PC-3 (cell line): ENCODE data around the gene DAPK3. TPM values are rescaled to one million over a fixed set of nuclear protein-coding genes. Genes with fewer than 3 reads are reported as not detected.
"Not testable (repeated sequence)": the region's sequence is repeated elsewhere in the genome, so short reads cannot be mapped to it uniquely, and the experiment has no call there.

ENCODE experiments used
- ATAC-seq: fragments of 200-7000 bp; cut with Tn5 transposase; 2 replicates; pipeline ENCODE4 v1.9.1; 2020; ENCODE audit warnings: mild to moderate bottlenecking, moderate library complexity
- BruUV-seq: library from RNA; stranded (reverse); fragments of 400-500 nt; replicated peaks from 2 replicates; lab custom pipeline; 2021; lab: Mats Ljungman, UMichigan
- CTCF ChIA-PET: fragments of 300-600 bp; sonication (Branson Sonifier 250); formaldehyde crosslinking; loops from one replicate; lab custom pipeline; 2022; ENCODE audit warnings: antibody characterized with exemption; lab: Charles Lee
- POLR2A ChIA-PET: fragments of 300-600 bp; sonication (Branson Sonifier 250); formaldehyde crosslinking; loops from one replicate; lab custom pipeline; 2022; ENCODE audit warnings: antibody characterized with exemption; ENCODE audit not compliant: unreplicated experiment; lab: Charles Lee
- DNase-seq: peaks from one replicate; pipeline ENCODE4 v3.0.0-alpha.2; 2015
- H2AFZ ChIP-seq: fragments of 300-600 bp; sonication (generic); 2 replicates; pipeline ENCODE4 v1.6.0; 2016; ENCODE audit warnings: antibody characterized with exemption, low read length
- H3F3A ChIP-seq: fragments of 300-600 bp; sonication (generic); one replicate; pipeline ENCODE4 v1.6.0; 2017; ENCODE audit warnings: antibody characterized with exemption, low read length, control low read depth, mild to moderate bottlenecking; ENCODE audit not compliant: unreplicated experiment
- H3K27ac ChIP-seq: fragments of 300-600 bp; sonication (generic); 2 replicates; pipeline ENCODE4 v1.5.1; 2016; ENCODE audit warnings: mild to moderate bottlenecking, low read length
- H3K27me3 ChIP-seq: fragments of 300-600 bp; sonication (generic); 2 replicates; pipeline ENCODE4 v1.6.1; 2016; ENCODE audit warnings: low read length, mixed read lengths
- H3K36me3 ChIP-seq: fragments of 300-600 bp; sonication (generic); 2 replicates; pipeline ENCODE4 v1.6.1; 2016; ENCODE audit warnings: low read depth, mixed run types, low read length, mixed read lengths
- H3K4me1 ChIP-seq: fragments of 300-600 bp; sonication (generic); 2 replicates; pipeline ENCODE4 v1.5.1; 2016; ENCODE audit warnings: low read length; ENCODE audit not compliant: insufficient read depth
- H3K4me2 ChIP-seq: fragments of 300-600 bp; sonication (generic); 2 replicates; pipeline ENCODE4 v1.6.0; 2016; ENCODE audit warnings: low read length
- H3K4me3 ChIP-seq: fragments of 300-600 bp; sonication (generic); 2 replicates; pipeline ENCODE4 v1.5.1; 2016; ENCODE audit warnings: mild to moderate bottlenecking, low read length, mixed read lengths
- H3K79me2 ChIP-seq: fragments of 300-600 bp; sonication (generic); 2 replicates; pipeline ENCODE4 v1.6.1; 2017; ENCODE audit warnings: low read length, mixed read lengths
- H3K9ac ChIP-seq: fragments of 300-600 bp; sonication (generic); 2 replicates; pipeline ENCODE4 v1.6.0; 2016; ENCODE audit warnings: mild to moderate bottlenecking, low read length
- H3K9me2 ChIP-seq: fragments of 300-600 bp; sonication (generic); replicated peaks from 2 replicates; pipeline ENCODE4 v1.6.1; 2016; ENCODE audit warnings: mixed run types, low read length, mixed read lengths
- H3K9me3 ChIP-seq: fragments of 300-600 bp; sonication (generic); 2 replicates; pipeline ENCODE4 v1.6.1; 2016; ENCODE audit warnings: low read length, mixed read lengths
- H4K20me1 ChIP-seq: fragments of 300-600 bp; sonication (generic); 2 replicates; pipeline ENCODE4 v1.6.1; 2016; ENCODE audit warnings: low read length, mixed read lengths
- EZH2 ChIP-seq: fragments of 300-600 bp; sonication (generic); IDR thresholded peaks from one replicate; pipeline ENCODE4 v1.6.1; 2017; ENCODE audit warnings: antibody characterized with exemption, mild to moderate bottlenecking, low read length; ENCODE audit not compliant: unreplicated experiment
- EZH2phosphoT487 ChIP-seq: fragments of 300-600 bp; sonication (generic); IDR thresholded peaks from 2 replicates; pipeline ENCODE4 v1.6.1; 2018; ENCODE audit warnings: mild to moderate bottlenecking, antibody characterized with exemption, low read length, borderline replicate concordance
- intact Hi-C: fragments of 100-400 bp; cut with micrococcal nuclease; formaldehyde crosslinking; loops from 2 replicates; pipeline ENCODE4 v1.9.0; 2023
- total RNA-seq: library from RNA; depleted of rRNA; stranded (reverse); fragments of >200 nt; gene quantifications from 2 replicates; pipeline ENCODE4 v1.2.3, GENCODE V29; 2014
- TF ChIP-seq, protein P1 (sequence below): fragments of 300-600 bp; sonication (generic); conservative IDR thresholded peaks from 2 replicates; pipeline ENCODE4 v1.5.1; 2017; ENCODE audit warnings: antibody characterized with exemption, low read depth, mild to moderate bottlenecking, low read length

DAPK3 gene
- total RNA-seq, 1 experiment from 2014 or later: 94.2 TPM

DNA sequence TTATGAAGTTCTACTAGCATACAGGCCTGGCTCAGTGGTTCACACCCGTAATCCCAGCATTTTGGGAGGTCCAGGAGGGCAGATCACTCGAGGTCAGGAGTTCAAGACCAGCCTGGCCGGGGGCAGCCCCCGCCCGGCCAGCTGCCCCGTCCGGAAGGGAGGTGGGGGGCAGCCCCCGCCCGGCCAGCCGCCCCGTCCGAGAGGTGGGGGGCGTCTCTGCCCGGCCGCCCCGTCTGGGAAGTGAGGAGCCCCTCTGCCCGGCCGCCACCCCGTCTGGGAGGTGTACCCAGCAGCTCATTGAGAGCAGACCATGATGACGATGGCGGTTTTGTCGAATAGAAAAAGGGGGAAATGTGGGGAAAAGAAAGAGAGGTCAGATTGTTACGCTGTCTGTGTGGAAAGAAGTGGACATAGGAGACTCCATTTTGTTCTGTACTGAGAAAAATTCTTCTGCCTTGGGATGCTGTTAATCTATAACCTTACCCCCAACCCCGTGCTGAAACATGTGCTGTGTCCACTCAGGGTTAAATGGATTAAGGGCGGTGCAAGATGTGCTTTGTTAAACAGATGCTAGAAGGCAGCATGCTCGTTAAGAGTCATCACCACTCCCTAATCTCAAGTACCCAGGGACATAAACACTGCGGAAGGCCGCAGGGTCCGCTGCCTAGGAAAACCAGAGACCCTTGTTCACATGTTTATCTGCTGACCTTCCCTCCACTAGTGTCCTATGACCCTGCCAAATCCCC lies 27.9 kb upstream of the DAPK3 start:
- H3K4me2 ChIP-seq, H3K79me2 ChIP-seq, H3K27ac ChIP-seq, H3K36me3 ChIP-seq, H3K9me2 ChIP-seq, H3K4me1 ChIP-seq, DNase-seq, H4K20me1 ChIP-seq, ATAC-seq, BruUV-seq, POLR2A ChIA-PET, H3K9me3 ChIP-seq, H3F3A ChIP-seq, H3K9ac ChIP-seq, H3K4me3 ChIP-seq, H3K27me3 ChIP-seq, H2AFZ ChIP-seq, intact Hi-C loops, CTCF ChIA-PET: not testable (repeated sequence)

DNA sequence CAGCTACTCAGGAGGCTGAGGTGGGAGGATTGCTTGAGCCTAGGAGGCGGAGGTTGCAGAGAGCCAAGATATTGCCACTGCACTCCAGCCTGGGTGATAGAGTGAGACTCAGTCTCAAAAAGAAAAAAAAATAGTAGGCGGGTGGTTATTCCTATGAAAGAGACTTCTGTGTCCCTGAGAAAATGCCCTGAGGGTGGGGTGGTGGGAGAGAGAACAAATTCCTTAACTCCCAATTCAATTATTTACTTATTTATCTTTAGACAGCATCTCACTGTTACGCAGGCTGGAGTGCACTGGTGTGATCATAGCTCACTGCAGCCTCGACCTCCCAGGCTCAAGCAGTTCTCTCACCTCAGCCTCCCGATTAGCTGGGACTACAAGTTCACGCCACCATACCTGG lies 24.7 kb upstream of the DAPK3 start:
- TF ChIP-seq EZH2phosphoT487: no peak
- TF ChIP-seq, protein P1, sequence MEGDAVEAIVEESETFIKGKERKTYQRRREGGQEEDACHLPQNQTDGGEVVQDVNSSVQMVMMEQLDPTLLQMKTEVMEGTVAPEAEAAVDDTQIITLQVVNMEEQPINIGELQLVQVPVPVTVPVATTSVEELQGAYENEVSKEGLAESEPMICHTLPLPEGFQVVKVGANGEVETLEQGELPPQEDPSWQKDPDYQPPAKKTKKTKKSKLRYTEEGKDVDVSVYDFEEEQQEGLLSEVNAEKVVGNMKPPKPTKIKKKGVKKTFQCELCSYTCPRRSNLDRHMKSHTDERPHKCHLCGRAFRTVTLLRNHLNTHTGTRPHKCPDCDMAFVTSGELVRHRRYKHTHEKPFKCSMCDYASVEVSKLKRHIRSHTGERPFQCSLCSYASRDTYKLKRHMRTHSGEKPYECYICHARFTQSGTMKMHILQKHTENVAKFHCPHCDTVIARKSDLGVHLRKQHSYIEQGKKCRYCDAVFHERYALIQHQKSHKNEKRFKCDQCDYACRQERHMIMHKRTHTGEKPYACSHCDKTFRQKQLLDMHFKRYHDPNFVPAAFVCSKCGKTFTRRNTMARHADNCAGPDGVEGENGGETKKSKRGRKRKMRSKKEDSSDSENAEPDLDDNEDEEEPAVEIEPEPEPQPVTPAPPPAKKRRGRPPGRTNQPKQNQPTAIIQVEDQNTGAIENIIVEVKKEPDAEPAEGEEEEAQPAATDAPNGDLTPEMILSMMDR: no peak
- no peak for TF ChIP-seq EZH2

DNA sequence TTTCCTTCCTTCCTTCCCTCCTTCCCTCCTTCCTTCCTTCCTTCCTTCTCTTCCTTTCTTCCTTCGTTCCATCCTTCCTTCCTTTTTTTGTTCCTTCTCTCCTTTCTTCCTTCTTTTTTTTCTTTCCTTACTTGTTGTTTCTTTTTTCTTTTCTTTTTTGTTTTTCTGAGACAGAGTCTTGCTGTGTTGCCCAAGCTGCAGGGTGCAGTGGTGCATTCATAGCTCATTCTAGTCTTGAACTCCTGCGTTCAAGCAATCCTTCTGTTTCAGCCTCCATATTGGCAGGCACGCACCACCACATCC lies 19.9 kb upstream of the DAPK3 start:
- BruUV-seq: no TSS peak
- CTCF ChIA-PET: no interaction called here
- POLR2A ChIA-PET: no interaction called here

More for the DNA sequence above, 24.7 kb upstream of the DAPK3 start:
- CTCF ChIA-PET: no interaction called here
- no peaks in the 10 kb centered on the region for H3K9me3 ChIP-seq
- no peaks in the 10 kb centered on the region for H3K36me3 ChIP-seq
- DNase-seq (no peak), ATAC-seq (no peak; the same call in 1 of the 2 replicates)
- H3K4me2 ChIP-seq: no peak overlapping the region
- no peaks in the 10 kb centered on the region for H3K27me3 ChIP-seq
- POLR2A ChIA-PET: no interaction called here
- intact Hi-C loops: no loop called here
- no TSS peak for BruUV-seq
- H3F3A ChIP-seq: no peaks in the 10 kb centered on the region
- H3K27ac ChIP-seq: no peak overlapping the region
- H4K20me1 ChIP-seq: no peaks in the 10 kb centered on the region
- H3K9ac ChIP-seq: no peak overlapping the region
- H3K9me2 ChIP-seq: no peaks in the 10 kb centered on the region
- H3K4me3 ChIP-seq: no peak overlapping the region
- no peaks in the 10 kb centered on the region for H3K79me2 ChIP-seq
- H2AFZ ChIP-seq: no peak overlapping the region
- H3K4me1 ChIP-seq: no peaks in the 10 kb centered on the region

More for the DNA sequence above, 19.9 kb upstream of the DAPK3 start:
- H3K27me3 ChIP-seq: no peaks in the 10 kb centered on the region
- no peaks in the 10 kb centered on the region for H3K36me3 ChIP-seq
- no peak overlapping the region for H3K4me3 ChIP-seq
- intact Hi-C loops: no loop called here
- H3K9me3 ChIP-seq: no peaks in the 10 kb centered on the region
- H3K9ac ChIP-seq: no peak overlapping the region
- H3K4me1 ChIP-seq: 0 out of 2 replicates have a peak, but pooled peaks cover 8% of the 10 kb centered on the region
- H3K27ac ChIP-seq: no peak overlapping the region
- H3K79me2 ChIP-seq: no peaks in the 10 kb centered on the region
- TF ChIP-seq EZH2 (no peak), EZH2phosphoT487 (no peak)
- TF ChIP-seq, protein P1: no peak
- no peaks in the 10 kb centered on the region for H3K9me2 ChIP-seq
- H2AFZ ChIP-seq: peak overlapping the region; percentile 76
- no peak for DNase-seq
- H4K20me1 ChIP-seq: no peaks in the 10 kb centered on the region
- no peak overlapping the region for H3K4me2 ChIP-seq
- peaks cover 4% of the 10 kb centered on the region for H3F3A ChIP-seq
- no peak for ATAC-seq
